HG03064 (cell line): ENCODE data around the gene ECI1.

Experiments
- ATAC-seq: cut with Tn5 transposase; IDR thresholded peaks from one replicate; pipeline ENCODE4 v1.9.1; 2021; ENCODE audit warnings: low read depth; ENCODE audit not compliant: unreplicated experiment

ECI1 gene

GRCh38 chr16:2251296-2252111 lies at the start of gene ECI1:
TSS of gene ECI1 (minus strand) at chr16:2251587. CDS start at chr16:2251566, 21 bp downstream.
- peak; percentile 79 for ATAC-seq

DNA sequence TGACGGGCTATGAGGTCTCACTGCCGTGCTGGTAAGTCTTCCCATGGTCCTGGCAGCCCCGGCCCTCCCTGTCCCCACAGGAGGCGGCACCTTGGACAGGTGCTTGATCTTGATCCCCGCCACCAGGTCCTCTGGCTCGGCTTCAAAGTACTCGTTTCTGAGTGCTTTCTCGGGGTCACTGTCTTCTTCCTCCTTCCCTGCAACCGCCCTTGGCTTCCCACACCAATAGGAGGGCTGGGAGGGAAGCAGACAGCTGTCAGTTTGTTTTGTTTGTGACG lies 48.5 kb upstream of the ECI1 start:
- no peak for ATAC-seq

- ATAC-seq: no peak
These were observed 47.9 kb upstream of the ECI1 start for GRCh38 chr16:2299121-2299914.

- ATAC-seq: no peak
These were observed 47.2 kb upstream of the ECI1 start for GRCh38 chr16:2298621-2299020.

- no peak for ATAC-seq
These were observed 46.1 kb upstream of the ECI1 start for GRCh38 chr16:2297506-2297860.

GRCh38 chr16:2296661-2297505 lies 45.5 kb upstream of the ECI1 start:
- ATAC-seq: no peak

DNA sequence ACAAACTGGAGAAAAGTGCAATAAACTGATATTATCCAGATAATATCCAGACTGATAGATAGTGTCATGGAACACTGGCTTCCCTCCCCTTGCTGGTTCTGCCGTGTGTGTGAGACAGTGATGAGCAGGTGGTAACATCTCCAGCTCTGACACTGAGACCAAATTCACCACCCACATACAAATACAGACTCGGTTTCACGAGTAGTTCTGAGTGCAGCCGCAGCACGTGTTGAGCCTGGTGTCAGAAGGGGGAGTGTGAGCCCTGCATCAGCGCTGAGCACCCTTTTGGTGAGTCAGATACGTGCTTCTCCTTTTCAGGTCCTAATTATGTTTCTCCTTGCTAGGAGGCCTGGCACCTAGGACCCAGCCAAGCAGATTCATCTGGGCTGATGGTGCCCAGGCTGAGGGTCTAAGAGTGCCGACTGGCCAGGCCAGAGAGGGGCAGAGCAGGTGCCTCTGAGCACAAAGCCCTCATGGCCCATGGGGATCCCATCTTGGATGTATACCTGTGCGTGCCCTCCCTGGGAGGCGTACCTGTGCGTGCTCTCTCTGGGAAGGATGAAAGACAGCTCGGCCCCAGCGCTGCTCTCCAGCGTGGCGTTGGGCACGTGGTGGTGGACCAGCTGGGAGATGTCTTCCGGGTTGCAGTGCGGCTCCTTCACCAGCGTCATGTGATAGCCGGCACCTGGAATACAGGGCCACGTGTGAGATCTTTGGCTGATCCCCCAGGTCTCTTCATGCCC lies 43.8 kb upstream of the ECI1 start:
- ATAC-seq: no peak

- ATAC-seq: no peak
These were observed 40.8 kb upstream of the ECI1 start for GRCh38 chr16:2292221-2292620.

- ATAC-seq: no peak
These were observed 37.9 kb upstream of the ECI1 start for GRCh38 chr16:2289282-2289681.

GRCh38 chr16:2288726-2289125 lies 37.3 kb upstream of the ECI1 start:
- no peak for ATAC-seq

DNA sequence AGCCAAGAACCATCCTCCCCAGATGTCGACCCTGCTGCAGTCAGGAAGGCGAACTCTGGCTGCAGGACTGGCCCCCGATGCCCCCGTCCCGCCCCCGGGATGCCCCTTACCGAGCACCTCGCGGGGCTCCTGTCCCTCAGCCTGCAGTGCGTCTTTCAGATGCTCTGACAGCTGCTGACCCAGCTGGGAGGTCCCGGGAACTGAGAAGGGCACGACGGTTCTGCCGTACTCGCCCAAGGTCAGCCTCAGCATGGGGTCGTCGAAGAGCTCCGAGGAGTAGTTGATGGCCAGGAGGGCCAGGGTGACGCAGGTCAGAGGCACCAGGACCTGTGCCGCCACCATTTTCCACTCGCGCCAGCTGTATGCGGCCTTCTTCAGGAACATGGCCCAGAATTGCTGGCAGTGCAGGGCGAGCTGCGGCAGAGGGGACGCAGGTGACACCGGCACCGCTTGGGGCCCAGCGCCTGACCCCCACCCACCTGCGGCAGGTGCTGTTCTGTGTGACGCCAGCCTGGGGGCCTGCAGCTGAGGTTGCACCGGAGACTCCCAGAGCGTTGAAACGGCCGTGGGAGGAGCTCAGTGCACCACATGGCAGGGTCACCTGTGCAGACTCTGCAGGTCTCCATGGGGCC lies 36.6 kb upstream of the ECI1 start:
- no peak for ATAC-seq

- ATAC-seq: no peak
These were observed 35.2 kb upstream of the ECI1 start for GRCh38 chr16:2286550-2286949.

DNA sequence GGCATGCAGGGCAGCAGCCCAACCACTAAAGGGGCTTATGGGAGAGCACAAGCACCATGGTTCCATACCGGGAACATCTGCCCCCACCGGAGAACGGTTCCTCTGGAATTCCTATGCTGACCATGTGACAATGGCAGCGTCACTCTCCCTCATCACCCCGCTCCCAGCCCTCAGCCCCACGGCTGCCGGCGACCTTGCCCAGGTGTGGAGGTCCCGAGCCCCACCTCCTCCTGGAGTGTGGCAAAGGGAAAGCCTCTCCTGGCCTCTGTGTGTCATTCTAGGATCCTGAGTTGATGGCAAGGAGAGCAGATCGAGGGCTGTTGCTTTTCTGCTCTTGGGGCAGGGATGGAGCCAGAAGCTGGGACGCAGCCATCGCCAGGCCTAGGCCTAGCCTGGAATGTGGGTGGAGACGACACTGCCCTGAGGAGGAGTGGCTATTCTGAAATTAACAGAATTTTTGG lies 34.4 kb upstream of the ECI1 start:
- ATAC-seq: no peak

DNA sequence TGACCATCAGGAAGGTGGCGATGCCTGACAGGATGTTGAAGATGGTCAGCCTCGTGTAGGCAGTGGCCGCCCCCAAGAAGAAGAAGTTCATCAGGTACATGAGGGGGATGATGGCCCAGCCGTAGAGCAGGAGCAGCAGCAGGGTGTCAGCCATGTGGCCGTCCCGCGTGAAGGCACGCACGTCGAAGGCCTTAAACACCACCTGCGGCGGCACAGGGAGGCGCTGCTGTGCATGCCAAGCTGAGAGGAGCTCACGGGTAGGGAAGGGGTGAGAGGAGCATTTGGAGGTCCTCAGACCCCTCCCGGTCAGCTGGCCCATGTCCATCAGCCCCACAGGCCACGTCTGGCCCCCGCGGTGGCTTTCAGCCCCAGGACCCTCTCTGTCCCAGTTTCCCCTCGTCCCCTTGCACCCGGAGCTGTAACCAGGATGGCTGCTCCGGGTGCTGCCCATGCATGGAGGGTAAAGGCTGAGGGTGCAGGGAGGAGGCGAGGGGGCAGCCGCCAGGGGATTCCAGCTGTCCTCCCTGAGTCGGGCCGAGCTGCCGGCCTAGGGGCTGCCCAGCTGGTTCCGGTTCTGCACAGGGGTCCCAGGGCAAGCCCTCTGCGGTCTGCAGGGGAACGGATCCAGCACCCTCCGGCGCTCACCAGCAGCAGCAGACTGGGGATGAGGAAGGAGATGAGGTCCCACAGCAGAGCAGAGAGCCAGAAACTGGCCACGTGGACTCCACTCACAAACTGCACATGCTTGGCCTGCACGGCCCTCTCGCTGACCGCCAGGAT lies 33.6 kb upstream of the ECI1 start:
- no peak for ATAC-seq

DNA sequence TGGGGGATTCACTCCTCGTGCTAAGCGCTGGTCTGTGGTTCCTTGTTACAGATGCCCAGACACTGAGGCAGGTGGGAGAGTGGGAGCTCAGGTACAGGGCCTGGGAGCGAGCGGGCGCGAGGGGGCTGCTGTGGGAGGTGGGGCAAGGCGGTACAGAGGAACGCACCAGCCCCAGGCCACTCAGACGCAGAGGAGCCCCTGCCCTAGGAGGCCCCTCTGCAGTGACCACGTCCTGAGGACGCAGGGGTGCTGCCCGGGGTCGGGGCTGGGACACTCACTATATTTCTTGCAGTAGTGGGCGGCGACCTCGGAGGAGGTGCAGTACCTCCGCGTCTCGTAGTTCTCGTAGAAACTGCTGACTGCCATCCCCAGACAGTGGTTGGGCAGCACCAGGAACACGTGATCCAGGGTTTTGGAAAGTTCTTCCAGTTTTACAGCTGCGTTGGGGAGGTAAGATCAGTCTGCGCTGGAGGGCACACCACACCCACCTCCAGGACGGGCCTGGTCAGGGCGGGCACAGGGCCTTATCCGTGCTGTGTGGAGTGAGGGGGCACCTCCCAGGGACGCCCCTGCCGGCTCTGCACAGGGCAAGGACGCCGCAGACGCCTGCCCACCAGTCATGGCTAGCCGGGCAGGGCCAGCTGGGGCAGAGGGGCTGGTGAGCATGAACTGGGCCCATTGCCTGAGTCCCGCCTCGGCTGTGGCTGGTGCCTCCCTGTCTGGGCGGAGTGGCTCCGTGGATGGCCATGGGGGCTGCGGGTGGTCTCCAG lies 32.8 kb upstream of the ECI1 start:
- ATAC-seq: no peak

GRCh38 chr16:2282866-2283555 lies 31.6 kb upstream of the ECI1 start:
- ATAC-seq: no peak

GRCh38 chr16:2282262-2282661 lies 30.9 kb upstream of the ECI1 start:
- no peak for ATAC-seq

GRCh38 chr16:2280981-2281542 lies 29.7 kb upstream of the ECI1 start:
- ATAC-seq: no peak
